HepG2 (cell line): ENCODE measurements around the gene GSK3A. TPM values are rescaled to one million over a fixed set of nuclear protein-coding genes. Genes with fewer than 3 reads are reported as not detected.

ENCODE experiments used
- ASH2L ChIP-seq: fragments of 300-600, 200-600 bp; sonication (generic); IDR thresholded peaks from 2 replicates; pipeline ENCODE4 v1.7.0; 2017; ENCODE audit warnings: low read depth, mild to moderate bottlenecking, moderate library complexity, mixed read lengths, low read length; ENCODE audit not compliant: insufficient read length
- CHCHD3 ChIP-seq: sonication (generic); formaldehyde crosslinking; IDR thresholded peaks from 2 replicates; pipeline ENCODE4 v1.8.0; 2022; ENCODE audit warnings: mild to moderate bottlenecking, missing genetic modification reagents, moderate library complexity
- EED ChIP-seq: sonication (generic); formaldehyde crosslinking; IDR thresholded peaks from 2 replicates; pipeline ENCODE4 v1.5.0; 2020; ENCODE audit warnings: mild to moderate bottlenecking, missing genetic modification reagents
- GATAD2A ChIP-seq: IDR thresholded peaks from 2 replicates; pipeline ENCODE4 v1.6.1; 2016
- POLR2G ChIP-seq: fragments of 200-400 bp; formaldehyde crosslinking; IDR thresholded peaks from 2 replicates; pipeline ENCODE4 v1.6.1; 2018; ENCODE audit warnings: mild to moderate bottlenecking, low read depth, low read length, moderate library complexity
- SIN3B ChIP-seq: fragments of 150-350 bp; IDR thresholded peaks from 2 replicates; pipeline ENCODE4 v1.6.1; 2014; ENCODE audit warnings: low read length
- ZC3H4 ChIP-seq: sonication (generic); formaldehyde crosslinking; IDR thresholded peaks from 2 replicates; pipeline ENCODE4 v1.4.0; 2020; ENCODE audit warnings: missing genetic modification reagents, borderline replicate concordance
- ZNF224 ChIP-seq: sonication (generic); formaldehyde crosslinking; IDR thresholded peaks from 2 replicates; pipeline ENCODE4 v1.5.0; 2020; ENCODE audit warnings: mild to moderate bottlenecking, missing genetic modification reagents
- ZNF337 ChIP-seq: sonication (generic); formaldehyde crosslinking; IDR thresholded peaks from 2 replicates; pipeline ENCODE4 v1.5.1; 2020; ENCODE audit warnings: missing genetic modification reagents, low read depth, mild to moderate bottlenecking, borderline replicate concordance
- polyA plus RNA-seq, 8 experiments: library from polyadenylated mRNA; depleted of rRNA in 3 of 8; stranded (reverse) in 7 of 8; unstranded in 1 of 8; fragments of >200 nt; fragmentation: Illumina TruSeq in 4 of 8; extraction: Trizol in 4 of 8; gene quantifications; 2 replicates each; pipeline versions ENCODE4 v1.2.1 to v1.2.3, GENCODE V29; 2011 to 2016; ENCODE audit warnings: low read depth in 4 of 8, missing spikeins in 1 of 8, mixed read lengths in 1 of 8; ENCODE audit not compliant: insufficient read depth in 1 of 8
- total RNA-seq, 5 experiments: library from RNA; depleted of rRNA; stranded (reverse); fragments of >200 nt; fragmentation: Illumina TruSeq; extraction: Trizol; gene quantifications; 2 replicates each; pipeline ENCODE4 v1.2.3, GENCODE V29; 2016; ENCODE audit warnings: low read depth in 1 of 5
- TF ChIP-seq, protein P1 (sequence below): sonication (generic); formaldehyde crosslinking; IDR thresholded peaks from 2 replicates; pipeline ENCODE4 v1.4.0; 2020; ENCODE audit warnings: mild to moderate bottlenecking, missing genetic modification reagents, borderline replicate concordance
- TF ChIP-seq, protein P2 (sequence below): IDR thresholded peaks from 2 replicates; pipeline ENCODE4 v1.6.1; 2016; ENCODE audit warnings: missing compliant biosample characterization, missing genetic modification reagents, borderline replicate concordance
- TF ChIP-seq, protein P3 (sequence below): sonication (generic); formaldehyde crosslinking; IDR thresholded peaks from 2 replicates; pipeline ENCODE4 v1.5.1; 2020; ENCODE audit warnings: mild to moderate bottlenecking, missing genetic modification reagents, moderate library complexity
- TF ChIP-seq, protein P4 (sequence below): sonication (generic); formaldehyde crosslinking; IDR thresholded peaks from 2 replicates; pipeline ENCODE4 v1.4.0; 2020; ENCODE audit warnings: mild to moderate bottlenecking, missing genetic modification reagents
- TF ChIP-seq, protein P5 (sequence below): sonication (generic); formaldehyde crosslinking; IDR thresholded peaks from 2 replicates; pipeline ENCODE4 v1.9.0; 2021; ENCODE audit warnings: missing genetic modification reagents, borderline replicate concordance

GSK3A gene
- total and polyA plus RNA-seq, 2 of the 13 experiments (the other 11 are each of a cell fraction or from before 2014, with no cell fraction given), result 16.9 to 52.5 TPM

DNA sequence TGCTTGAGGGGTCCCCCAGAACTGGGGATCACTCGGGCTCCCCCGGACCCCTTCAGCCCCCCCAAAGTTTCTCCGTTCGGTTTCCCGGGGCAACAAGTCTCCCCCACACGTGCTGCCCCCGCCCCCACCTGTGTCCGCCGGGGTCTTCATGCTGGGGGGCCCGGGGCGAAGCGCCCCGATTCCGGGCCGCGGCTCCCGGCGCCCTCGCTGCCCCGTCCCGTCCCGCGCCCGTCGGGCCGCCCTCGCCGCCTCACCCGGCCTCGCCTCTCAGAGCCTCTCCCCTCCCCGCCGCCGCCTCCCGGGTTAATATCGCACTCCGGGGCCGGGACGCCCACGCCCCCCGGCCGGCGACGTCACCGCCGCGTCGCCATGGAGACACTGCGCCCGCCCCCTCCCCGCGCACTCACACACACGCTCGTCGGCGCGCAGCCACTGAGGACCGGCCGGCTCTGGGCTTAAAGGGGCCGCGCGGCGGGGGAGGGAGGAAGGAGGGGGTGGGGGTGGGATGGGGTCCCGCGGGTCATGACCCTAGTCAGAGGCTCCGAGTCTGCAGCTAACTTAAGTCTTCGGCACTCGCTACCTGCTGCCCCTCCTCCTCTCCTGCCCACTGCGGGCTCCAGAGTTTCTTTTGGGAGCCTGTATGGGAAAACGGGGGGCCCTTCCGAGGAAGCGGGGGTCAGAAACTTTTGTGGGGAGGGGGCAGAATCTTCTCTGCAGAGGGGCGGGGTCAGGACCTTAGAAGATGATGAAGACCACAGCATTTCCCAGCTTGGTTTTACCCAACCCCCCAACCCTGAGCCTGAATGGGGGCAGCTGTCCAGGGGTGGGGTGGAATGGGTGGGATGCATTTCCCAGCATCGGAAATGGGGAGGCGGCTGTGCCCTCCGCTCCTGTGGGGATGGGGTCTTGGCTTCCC is 12.7 kb upstream of the GSK3A start, which contains the start of gene ERF (continued):
- TF ChIP-seq, protein P1, sequence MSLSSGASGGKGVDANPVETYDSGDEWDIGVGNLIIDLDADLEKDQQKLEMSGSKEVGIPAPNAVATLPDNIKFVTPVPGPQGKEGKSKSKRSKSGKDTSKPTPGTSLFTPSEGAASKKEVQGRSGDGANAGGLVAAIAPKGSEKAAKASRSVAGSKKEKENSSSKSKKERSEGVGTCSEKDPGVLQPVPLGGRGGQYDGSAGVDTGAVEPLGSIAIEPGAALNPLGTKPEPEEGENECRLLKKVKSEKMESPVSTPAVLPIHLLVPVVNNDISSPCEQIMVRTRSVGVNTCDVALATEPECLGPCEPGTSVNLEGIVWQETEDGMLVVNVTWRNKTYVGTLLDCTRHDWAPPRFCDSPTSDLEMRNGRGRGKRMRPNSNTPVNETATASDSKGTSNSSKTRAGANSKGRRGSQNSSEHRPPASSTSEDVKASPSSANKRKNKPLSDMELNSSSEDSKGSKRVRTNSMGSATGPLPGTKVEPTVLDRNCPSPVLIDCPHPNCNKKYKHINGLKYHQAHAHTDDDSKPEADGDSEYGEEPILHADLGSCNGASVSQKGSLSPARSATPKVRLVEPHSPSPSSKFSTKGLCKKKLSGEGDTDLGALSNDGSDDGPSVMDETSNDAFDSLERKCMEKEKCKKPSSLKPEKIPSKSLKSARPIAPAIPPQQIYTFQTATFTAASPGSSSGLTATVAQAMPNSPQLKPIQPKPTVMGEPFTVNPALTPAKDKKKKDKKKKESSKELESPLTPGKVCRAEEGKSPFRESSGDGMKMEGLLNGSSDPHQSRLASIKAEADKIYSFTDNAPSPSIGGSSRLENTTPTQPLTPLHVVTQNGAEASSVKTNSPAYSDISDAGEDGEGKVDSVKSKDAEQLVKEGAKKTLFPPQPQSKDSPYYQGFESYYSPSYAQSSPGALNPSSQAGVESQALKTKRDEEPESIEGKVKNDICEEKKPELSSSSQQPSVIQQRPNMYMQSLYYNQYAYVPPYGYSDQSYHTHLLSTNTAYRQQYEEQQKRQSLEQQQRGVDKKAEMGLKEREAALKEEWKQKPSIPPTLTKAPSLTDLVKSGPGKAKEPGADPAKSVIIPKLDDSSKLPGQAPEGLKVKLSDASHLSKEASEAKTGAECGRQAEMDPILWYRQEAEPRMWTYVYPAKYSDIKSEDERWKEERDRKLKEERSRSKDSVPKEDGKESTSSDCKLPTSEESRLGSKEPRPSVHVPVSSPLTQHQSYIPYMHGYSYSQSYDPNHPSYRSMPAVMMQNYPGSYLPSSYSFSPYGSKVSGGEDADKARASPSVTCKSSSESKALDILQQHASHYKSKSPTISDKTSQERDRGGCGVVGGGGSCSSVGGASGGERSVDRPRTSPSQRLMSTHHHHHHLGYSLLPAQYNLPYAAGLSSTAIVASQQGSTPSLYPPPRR, result no peak
- TF ChIP-seq, protein P2, sequence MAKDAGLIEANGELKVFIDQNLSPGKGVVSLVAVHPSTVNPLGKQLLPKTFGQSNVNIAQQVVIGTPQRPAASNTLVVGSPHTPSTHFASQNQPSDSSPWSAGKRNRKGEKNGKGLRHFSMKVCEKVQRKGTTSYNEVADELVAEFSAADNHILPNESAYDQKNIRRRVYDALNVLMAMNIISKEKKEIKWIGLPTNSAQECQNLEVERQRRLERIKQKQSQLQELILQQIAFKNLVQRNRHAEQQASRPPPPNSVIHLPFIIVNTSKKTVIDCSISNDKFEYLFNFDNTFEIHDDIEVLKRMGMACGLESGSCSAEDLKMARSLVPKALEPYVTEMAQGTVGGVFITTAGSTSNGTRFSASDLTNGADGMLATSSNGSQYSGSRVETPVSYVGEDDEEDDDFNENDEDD (CRISPR knock-in tag), result no peak
- TF ChIP-seq ZC3H4 (CRISPR knock-in tag), result no peak
- TF ChIP-seq ZNF337, result no peak
- TF ChIP-seq ZNF224, result no peak
- TF ChIP-seq, protein P3, sequence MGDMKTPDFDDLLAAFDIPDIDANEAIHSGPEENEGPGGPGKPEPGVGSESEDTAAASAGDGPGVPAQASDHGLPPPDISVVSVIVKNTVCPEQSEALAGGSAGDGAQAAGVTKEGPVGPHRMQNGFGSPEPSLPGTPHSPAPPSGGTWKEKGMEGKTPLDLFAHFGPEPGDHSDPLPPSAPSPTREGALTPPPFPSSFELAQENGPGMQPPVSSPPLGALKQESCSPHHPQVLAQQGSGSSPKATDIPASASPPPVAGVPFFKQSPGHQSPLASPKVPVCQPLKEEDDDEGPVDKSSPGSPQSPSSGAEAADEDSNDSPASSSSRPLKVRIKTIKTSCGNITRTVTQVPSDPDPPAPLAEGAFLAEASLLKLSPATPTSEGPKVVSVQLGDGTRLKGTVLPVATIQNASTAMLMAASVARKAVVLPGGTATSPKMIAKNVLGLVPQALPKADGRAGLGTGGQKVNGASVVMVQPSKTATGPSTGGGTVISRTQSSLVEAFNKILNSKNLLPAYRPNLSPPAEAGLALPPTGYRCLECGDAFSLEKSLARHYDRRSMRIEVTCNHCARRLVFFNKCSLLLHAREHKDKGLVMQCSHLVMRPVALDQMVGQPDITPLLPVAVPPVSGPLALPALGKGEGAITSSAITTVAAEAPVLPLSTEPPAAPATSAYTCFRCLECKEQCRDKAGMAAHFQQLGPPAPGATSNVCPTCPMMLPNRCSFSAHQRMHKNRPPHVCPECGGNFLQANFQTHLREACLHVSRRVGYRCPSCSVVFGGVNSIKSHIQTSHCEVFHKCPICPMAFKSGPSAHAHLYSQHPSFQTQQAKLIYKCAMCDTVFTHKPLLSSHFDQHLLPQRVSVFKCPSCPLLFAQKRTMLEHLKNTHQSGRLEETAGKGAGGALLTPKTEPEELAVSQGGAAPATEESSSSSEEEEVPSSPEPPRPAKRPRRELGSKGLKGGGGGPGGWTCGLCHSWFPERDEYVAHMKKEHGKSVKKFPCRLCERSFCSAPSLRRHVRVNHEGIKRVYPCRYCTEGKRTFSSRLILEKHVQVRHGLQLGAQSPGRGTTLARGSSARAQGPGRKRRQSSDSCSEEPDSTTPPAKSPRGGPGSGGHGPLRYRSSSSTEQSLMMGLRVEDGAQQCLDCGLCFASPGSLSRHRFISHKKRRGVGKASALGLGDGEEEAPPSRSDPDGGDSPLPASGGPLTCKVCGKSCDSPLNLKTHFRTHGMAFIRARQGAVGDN (CRISPR knock-in tag), result no peak; the same call in 1 of the 2 replicates
- TF ChIP-seq ASH2L, result peak; percentile 30
- no peak for TF ChIP-seq EED (CRISPR knock-in tag)
- TF ChIP-seq, protein P4, sequence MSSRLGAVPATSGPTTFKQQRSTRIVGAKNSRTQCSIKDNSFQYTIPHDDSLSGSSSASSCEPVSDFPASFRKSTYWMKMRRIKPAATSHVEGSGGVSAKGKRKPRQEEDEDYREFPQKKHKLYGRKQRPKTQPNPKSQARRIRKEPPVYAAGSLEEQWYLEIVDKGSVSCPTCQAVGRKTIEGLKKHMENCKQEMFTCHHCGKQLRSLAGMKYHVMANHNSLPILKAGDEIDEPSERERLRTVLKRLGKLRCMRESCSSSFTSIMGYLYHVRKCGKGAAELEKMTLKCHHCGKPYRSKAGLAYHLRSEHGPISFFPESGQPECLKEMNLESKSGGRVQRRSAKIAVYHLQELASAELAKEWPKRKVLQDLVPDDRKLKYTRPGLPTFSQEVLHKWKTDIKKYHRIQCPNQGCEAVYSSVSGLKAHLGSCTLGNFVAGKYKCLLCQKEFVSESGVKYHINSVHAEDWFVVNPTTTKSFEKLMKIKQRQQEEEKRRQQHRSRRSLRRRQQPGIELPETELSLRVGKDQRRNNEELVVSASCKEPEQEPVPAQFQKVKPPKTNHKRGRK, result no peak
- no peak for TF ChIP-seq CHCHD3 (CRISPR knock-in tag)
- no peak for TF ChIP-seq SIN3B
- TF ChIP-seq GATAD2A (CRISPR knock-in tag), result no peak
- TF ChIP-seq POLR2G, result peak; percentile 87
- TF ChIP-seq, protein P5, sequence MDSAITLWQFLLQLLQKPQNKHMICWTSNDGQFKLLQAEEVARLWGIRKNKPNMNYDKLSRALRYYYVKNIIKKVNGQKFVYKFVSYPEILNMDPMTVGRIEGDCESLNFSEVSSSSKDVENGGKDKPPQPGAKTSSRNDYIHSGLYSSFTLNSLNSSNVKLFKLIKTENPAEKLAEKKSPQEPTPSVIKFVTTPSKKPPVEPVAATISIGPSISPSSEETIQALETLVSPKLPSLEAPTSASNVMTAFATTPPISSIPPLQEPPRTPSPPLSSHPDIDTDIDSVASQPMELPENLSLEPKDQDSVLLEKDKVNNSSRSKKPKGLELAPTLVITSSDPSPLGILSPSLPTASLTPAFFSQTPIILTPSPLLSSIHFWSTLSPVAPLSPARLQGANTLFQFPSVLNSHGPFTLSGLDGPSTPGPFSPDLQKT (CRISPR knock-in tag), result no peak
